HK-2 (cell line): Measurements from ENCODE around the gene CXXC5.

Source experiments
- DNase-seq: peaks from one replicate; pipeline ENCODE4 v3.0.0-alpha.2; 2018; ENCODE audit not compliant: unreplicated experiment

The CXXC5 gene

GRCh38 chr5:139638090-139638735 is 9.9 kb upstream of the CXXC5 start:
- peak; percentile 84 for DNase-seq

GRCh38 chr5:139638736-139639618 is 9.2 kb upstream of the CXXC5 start:
- DNase-seq, result no peak

GRCh38 chr5:139639619-139640380 is 8.3 kb upstream of the CXXC5 start:
- peak; percentile 61 for DNase-seq

- DNase-seq, result no peak
These were observed 7.6 kb upstream of the CXXC5 start for GRCh38 chr5:139640421-139641115.

- no peak for DNase-seq
These were observed 6.8 kb upstream of the CXXC5 start for GRCh38 chr5:139641116-139642080.

- no peak for DNase-seq
These were observed 5.9 kb upstream of the CXXC5 start for GRCh38 chr5:139642213-139642612.

GRCh38 chr5:139642891-139643871 is 5.0 kb upstream of the CXXC5 start:
- DNase-seq, result peak; percentile 66

GRCh38 chr5:139644001-139644456 is 4.1 kb upstream of the CXXC5 start:
- DNase-seq, result no peak

- DNase-seq, result no peak
These were observed 3.3 kb upstream of the CXXC5 start for GRCh38 chr5:139644646-139645429.

GRCh38 chr5:139645430-139645871 is 2.7 kb upstream of the CXXC5 start:
- DNase-seq, result no peak

GRCh38 chr5:139646111-139646510 is 2.0 kb upstream of the CXXC5 start:
- no peak for DNase-seq

GRCh38 chr5:139646912-139647505 is 1.1 kb upstream of the CXXC5 start:
- no peak for DNase-seq

- DNase-seq, result no peak
These were observed 494 bp upstream of the CXXC5 start for GRCh38 chr5:139647506-139648204.

- DNase-seq, result no peak
These were observed 1.2 kb downstream of the CXXC5 start for GRCh38 chr5:139649082-139649991.

GRCh38 chr5:139650031-139650688 is 2.0 kb downstream of the CXXC5 start:
- no peak for DNase-seq

- no peak for DNase-seq
These were observed 2.5 kb downstream of the CXXC5 start for GRCh38 chr5:139650689-139651042.
